ENCODE data around the gene NBEAL2.

GRCh38 chr3:46994801-46995731 is 15.6 kb downstream of the NBEAL2 start:
- no peak for TF ChIP-seq CTCF (IDR thresholded peaks at IDR 0.05)
- TF ChIP-seq POLR2A (IDR thresholded peaks at IDR 0.05): no peak

Measured in testis (tissue), 2 donors.